ENCODE results near the gene KAT14.

DNA sequence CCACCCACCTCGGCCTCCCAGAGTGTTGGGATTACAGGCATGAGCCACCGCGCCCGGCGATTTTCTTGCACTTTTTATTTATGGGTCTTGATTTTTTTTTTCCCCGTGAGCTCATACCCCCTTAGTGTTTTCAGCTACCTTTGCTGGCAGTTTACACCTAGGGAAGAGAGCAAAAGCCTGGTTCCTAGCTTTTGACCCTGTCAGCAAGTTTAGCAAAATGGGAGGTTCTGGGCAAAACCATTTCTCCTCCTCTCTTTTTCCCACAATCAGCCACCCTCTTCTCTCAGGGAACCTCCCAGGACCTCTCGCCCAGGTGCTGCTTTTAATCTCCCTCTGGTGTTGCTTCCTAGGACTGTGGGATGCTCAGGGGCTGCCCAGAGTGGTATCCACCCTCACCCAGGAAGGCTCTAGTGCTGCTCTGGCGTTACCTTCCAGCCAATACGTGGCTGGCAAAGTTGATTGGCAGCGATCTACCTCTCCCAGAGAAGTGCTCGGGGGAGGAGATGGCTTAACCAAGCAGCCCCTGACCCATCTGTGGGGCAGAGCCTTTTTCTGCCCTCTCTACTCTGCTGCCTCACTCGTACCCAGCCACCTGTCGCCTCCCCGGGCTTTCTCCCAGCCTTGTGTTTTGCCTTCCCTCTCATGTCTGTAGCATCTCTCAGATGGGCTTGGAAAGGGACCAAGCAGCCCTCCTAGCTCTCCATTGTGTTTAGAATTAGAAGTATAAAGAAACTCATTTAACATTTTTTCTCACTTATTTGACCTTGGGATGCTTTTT is 37.4 kb downstream of the KAT14 start:
- TF ChIP-seq, protein P1, sequence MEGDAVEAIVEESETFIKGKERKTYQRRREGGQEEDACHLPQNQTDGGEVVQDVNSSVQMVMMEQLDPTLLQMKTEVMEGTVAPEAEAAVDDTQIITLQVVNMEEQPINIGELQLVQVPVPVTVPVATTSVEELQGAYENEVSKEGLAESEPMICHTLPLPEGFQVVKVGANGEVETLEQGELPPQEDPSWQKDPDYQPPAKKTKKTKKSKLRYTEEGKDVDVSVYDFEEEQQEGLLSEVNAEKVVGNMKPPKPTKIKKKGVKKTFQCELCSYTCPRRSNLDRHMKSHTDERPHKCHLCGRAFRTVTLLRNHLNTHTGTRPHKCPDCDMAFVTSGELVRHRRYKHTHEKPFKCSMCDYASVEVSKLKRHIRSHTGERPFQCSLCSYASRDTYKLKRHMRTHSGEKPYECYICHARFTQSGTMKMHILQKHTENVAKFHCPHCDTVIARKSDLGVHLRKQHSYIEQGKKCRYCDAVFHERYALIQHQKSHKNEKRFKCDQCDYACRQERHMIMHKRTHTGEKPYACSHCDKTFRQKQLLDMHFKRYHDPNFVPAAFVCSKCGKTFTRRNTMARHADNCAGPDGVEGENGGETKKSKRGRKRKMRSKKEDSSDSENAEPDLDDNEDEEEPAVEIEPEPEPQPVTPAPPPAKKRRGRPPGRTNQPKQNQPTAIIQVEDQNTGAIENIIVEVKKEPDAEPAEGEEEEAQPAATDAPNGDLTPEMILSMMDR (IDR thresholded peaks at IDR 0.05): no peak
- TF ChIP-seq POLR2AphosphoS5 (IDR thresholded peaks at IDR 0.05) (no peak), POLR2A (IDR thresholded peaks at IDR 0.05) (no peak)
